ENCODE results near the gene SARDH.
"Not testable (repeated sequence)": the region's sequence is repeated elsewhere in the genome, so short reads cannot be mapped to it uniquely, and the experiment has no call there.

SARDH gene

DNA sequence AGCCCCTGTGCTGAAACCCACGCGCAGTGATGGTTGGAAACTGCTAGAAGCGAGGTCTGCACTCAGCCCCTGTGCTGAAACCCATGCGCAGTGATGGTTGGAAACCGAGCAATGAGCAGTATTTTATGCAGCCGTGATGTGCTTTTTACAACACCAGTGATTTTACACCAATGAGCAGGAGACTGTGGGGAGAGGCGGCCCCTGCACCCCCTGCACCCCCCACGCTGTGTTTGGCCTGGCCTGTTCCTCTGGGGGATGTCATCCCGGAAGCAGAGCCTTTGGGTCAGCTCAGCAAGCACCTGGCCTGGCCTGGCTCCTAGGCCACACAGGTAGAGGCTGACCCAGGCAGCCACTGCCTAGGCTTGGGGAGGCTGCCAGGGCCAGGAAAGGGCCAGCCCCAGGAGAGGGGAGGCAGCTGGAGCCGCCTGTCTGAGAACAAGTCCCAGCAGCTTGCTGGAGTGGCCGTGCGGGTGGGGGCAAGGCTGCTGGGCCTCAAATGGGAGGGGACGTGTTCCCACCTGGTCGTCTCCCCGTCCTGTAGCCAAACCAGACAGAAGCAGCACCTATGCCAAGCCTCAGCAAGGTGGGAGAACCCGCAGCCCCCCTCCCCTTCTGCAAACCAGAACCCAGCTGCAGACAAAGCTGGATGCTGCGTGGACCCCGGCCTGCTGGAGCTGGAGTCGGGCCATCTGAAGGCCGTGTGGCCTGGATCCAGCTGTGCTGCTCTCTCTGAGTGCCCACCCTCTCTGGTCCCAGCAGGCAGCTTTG lies 55.1 kb downstream of the SARDH start:
- DNase-seq: no peak

DNA sequence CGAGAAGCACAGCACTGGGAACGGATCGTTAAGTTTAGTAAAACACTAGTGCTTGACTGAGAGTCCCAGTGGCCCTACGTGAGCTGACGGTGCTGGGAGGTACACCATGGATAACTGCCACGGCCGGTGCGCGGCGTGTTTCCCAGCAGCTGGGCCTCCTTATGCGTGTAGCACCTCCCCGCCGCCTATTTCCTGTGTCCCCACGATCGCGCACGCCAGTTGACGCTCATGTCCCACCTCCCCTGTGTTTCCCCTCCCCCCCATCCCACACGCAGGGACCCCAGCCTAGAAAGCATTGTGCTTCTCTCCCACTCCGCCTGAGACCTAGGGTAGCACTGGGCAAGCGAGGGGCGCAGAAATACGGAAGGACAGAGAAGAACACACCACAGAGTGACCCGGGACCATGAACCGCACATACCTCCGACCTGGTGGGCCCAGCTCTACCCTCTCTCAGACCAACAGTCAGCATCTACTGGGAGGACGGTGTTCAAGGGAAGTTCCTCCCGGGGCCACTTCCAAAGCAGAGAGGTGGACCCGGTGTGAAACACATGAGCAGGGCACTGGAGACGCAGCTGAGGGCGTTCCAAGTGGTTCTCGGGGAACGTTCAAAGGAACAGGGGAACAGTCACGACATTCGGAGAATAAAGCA lies 56.4 kb downstream of the SARDH start:
- no peak for DNase-seq

DNA sequence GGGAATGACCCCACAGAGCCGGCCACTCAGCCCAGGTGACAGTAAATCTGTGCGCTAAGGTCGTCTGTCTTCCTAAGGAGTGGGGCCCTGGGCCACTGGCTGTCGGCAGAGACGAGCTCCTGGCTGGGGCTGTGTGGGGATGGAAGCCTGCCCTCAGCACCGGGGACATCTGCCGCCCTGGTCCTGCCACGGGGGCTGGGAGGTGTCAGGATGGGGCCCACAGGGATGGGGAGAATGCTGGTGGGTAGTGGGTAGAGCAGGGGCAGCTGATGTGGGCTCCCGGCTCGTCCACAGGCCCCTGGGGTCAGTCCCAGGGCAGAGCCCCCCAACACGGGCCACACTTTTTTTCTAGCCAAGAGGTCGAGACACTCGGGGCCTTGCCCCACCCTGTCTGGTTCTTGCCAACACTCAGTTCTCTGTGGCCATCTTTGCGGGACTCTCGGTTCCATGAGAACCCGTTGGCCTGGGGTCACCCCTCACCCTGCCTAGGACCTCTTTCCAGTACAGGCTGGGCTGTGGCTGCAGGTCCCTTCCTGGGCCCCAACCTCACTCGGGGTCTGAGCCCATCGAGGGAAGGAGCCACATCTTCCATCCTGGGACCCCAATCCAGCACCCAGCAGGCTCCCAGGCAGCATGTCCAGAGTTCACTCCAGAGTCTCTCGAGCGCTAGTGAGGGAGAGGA lies 57.0 kb downstream of the SARDH start:
- DNase-seq: no peak

DNA sequence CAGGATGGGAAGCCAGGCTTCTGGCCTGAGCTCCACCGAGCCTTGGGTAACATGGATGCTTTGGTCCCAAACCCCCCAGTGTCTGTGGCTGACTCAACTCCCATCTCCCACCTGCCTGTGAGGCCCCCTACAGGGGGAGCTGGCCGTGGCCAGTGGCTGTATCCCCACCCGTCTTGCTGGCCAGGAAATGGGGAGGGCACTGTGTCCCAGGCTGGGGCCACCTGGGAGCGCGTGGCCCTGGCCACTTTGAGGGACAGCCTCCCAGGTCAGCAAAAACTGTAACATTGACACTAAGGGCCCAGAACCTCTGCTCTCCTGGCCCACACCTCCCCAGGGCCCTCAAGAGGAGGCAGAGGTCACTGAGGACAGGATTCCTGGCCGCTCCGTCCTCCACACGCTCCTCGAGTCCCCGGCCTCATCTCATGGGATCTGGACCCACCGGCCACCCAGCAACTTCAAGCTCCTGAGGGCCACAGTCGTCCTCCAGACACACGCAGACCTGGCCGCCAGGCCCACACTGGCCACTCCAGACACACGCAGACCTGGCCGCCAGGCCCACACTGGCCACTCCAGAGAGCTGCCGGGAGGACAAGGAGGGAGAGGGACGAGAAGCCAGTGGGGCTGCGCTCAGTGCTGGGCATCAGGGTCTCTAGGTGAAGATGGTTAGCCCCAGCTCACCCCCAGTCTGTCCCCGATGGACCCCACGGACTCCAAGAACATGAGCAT lies 57.7 kb downstream of the SARDH start:
- no peak for DNase-seq

DNA sequence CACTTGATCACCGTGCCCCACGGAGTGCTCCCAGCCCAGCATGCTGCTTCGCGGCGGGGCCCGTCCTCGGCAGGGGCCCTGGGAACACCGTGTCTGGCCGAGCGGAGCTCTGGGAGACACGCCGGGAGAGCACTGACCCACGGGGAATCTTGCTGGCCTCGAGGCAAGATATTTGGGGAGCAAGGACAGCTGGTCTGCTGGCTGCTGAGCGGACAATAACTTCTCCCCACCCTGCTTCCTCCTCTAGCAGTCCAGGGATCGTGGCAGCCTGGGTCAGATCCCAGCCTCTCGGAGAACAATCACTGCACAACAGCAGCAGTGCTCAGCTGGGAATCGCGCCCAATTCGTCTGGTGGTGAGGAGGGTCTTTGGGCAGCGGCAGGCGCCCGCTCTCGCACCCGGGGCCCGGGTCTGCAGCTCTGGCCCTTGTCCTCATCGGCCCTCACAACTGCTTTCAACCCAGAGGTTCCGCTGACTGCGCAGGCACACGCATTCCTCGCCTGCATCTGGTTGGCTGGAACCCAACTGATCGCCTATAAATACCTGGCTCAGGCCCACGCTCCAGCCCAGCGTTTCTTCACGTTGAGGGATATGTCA lies 58.6 kb downstream of the SARDH start:
- no peak for DNase-seq

DNA sequence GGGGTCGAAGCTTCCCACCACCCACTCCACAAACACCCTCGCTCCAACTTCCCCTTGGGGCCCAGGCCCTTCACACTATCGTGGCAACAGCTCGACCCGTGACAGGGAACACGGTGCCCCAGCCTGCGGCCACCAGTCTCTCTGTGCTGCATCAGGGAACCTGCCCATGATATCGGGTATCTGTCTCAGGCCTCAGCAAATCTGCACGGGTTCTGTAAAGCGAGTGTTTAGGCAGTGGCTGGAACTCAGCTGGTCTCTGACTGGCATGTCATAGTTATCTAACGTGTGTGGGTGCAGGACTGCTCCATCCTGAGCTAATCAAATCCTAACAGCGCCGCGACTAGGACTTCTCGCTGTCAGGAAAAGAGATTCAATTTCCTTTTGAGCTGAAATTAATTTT lies 59.1 kb downstream of the SARDH start:
- no peak for DNase-seq

DNA sequence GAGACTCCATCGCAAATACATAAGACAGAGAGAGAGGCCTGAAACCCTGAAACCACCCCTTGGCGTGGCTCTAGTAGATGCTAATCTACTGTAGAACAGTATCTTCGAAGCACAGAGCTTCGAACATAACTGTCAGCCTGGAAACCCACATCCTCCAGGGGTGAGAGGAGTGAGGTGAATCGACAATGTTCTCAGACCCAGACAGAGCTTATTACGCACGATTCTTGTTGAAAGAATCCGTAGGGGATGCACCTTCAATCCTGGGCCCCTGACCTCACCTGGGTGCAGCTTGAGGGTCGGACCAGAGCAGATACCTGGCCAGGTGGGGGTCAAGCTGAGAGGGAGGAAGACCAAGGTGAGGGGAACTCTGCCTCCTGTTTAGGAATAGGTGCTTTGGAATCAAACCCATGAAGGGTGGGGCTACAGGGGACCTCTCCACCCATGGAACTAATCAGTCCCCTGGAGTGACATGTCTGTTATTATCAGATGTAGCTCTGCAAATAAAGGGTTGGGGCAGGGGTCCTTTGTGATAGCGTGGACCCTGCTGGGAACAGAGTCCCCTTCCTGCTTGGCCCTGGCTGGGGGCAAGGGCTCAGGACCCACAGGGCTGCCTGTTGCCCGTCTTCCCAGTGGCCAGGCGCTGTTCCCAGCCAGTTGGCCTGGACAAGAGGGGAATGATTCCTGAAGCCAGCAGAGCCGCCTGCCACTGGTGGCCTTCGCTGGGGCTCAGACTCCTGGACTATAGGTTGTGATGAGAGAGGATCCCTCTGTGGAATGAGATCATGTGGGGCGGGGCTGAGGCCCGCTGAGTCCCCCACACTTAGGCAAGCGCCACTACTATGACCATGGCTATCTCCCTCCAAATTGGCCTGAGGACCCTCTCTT lies 60.8 kb downstream of the SARDH start:
- no peak for DNase-seq

DNA sequence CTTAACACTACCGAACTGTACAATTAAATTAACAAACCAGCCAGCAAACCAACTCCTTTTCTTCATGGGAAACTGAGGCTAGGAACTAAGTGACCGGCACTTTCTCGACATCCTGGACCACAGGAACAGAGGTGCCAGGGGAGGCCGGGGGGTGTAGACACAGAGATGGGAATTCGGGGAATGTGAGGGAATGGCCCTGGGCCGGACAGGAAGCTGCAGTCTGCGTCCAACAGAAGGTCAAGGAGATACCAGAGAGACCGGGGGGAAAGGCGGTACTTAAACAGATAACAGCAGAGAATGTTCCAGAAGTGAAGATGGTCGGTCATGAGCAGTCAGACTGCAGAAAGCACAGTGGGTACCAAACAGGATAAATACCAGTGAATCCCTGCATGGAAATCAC lies 61.7 kb downstream of the SARDH start:
- no peak for DNase-seq

DNA sequence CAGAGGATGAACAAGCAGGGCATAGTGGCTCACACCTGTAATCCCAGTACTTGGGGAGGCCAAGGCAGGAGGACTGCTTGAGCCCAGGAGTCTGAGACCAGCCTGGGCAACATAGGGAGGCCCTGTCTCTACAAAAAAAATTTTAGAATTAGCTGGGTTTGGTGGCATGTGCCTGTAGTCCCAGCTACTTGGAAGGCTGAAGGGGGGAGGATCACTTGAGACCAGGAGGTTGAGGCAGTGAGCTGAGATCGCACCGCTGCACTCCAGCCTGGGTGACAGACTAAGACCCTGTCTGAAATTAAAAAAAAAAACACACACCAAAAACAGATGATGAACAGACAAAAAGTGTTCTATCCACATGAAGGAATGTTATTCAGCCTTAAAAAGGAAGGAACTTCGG lies 62.4 kb downstream of the SARDH start:
- DNase-seq: not testable (repeated sequence)

DNA sequence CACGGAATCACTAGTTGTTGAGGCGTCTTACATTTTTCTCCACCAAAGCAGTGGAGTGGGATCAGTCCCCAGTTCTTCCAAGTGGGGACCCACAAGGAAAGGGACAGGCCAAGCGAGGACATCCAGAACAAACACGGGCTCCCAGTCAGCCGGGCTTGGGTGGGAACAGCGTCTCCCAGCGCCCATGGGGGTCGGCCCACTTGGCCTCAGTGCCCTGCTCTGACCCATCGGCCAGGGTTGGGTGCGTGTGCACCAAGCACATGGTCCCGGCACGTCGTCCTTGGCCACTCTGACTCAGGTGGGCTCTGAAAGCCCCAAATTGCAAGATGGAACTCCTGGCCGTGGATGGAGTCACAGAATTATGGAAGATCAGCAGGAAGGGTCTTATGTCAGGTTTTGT lies 64.1 kb downstream of the SARDH start:
- DNase-seq: no peak

DNA sequence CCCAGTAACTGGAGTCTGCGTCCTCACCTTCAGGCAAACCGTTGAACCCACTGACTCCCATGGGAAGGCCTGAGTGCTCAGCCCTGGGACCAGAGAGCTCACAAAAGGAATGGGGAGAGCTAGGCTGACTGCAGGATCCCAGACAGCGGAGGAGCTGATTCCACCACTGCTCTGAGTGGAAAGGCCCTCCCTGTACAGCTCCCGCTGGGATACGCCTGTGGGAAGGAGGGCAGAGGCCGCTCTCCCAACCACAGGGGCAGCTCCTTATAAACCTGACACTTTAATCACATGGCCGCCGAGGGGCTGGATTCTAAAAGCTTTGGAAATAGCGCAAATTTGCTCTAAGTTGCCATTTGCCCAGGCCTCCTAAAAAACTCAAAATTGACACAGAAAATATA lies 64.9 kb downstream of the SARDH start:
- no peak for DNase-seq

DNA sequence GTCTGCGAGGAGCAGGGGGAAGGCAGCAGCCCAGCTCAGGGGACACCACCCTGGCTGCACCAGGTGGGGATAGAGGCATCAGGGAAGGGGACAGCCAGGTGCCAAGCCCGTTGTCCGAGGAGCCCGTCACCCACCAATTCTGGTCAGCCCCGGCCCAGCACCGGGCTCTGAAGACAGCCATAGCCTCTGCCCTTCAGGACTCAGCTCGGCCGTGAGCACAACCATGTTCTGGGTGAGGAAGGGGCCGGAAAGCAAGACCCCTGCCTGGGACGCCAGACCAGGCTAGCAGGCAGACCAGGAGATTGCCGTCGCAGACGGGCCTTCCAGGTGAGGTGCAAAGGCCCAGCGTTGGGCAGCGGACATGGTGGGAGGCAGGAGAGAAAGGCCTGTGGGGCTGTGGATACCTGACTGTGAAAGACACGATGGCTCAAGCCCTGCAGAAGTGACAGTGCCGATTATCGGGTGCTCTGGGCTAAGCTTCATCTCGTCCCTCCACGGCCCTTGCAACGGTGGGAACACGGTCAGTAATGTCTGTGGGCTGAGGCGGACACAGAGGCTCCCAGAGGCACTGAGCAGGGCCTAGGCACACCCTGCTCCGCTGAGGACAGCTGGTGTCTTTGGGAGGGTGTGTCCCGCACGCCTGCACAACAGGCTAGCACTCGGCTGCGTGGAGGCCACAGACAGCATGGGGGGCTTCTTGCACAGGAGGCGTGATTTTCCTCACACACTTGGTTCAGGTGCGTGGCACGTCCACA lies 65.5 kb downstream of the SARDH start:
- no peak for DNase-seq

DNA sequence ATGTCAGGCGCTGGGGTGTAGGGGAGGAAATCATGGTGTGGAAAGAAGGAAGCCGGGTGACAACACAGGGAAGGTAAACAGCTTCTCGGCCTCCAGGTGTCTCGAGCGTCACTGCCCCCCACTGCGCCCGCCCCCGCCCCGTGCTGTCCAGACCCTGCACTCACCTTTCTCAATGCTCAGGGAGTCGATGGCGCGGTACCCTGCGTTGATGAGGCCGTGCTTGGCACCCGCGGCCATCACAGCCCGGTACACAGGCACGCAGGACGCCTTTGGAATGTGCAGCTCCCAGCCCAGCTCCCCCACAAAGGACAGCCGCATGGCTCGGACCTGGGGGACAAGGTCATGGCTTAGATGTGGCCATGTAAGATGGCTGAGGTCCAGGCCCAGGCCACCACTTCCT lies 66.8 kb downstream of the SARDH start:
- DNase-seq: no peak

DNA sequence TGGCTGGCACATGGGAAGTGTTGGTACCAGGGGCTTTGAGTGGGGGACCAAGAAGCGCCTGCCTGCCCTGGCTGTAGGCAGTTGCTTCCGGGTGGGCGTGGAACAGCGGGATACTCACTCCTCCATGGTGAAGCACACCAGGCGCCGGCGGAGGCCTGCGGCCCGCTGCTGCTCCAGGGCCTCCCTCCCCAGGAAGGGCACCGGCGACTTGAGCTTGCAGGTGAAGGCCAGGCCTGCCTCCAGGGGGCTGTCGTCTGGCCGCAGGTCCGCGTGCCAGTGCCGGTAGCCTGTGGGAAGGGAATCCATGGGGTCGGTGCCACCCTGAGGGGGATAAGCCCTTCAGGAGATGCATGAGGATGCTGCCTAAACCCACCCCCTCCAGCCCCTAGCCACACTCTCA lies 67.7 kb downstream of the SARDH start:
- DNase-seq: no peak

DNA sequence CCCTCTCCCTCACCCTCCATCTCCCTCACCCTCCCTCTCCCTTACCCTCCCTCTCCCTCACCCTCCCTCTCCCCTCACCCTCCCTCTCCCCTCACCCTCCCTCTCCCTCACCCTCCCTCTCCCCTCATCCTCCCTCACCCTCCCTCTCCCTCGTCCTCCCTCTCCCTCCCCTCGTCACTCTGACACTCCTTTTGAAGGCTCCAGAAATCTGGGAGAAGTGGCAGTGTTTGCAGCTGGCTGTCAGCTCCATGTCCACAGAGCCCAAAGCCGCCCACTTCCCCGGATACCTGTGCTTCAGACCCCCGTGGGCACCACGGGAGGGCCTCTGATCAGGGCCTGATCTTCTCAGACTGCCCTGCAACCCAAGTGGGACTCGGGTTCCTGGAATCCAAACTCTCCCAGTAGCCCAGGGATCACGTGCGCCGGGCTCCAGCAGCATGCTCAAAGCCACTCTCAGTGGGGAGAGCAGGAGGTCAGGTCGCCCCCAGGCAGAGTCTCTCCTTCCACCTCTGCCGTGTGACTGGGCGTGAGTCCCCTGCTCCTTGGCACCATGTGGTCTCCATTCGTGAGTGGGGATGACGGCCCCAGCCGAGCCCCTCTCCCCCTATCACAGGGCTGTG lies 68.9 kb downstream of the SARDH start:
- DNase-seq: no peak

DNA sequence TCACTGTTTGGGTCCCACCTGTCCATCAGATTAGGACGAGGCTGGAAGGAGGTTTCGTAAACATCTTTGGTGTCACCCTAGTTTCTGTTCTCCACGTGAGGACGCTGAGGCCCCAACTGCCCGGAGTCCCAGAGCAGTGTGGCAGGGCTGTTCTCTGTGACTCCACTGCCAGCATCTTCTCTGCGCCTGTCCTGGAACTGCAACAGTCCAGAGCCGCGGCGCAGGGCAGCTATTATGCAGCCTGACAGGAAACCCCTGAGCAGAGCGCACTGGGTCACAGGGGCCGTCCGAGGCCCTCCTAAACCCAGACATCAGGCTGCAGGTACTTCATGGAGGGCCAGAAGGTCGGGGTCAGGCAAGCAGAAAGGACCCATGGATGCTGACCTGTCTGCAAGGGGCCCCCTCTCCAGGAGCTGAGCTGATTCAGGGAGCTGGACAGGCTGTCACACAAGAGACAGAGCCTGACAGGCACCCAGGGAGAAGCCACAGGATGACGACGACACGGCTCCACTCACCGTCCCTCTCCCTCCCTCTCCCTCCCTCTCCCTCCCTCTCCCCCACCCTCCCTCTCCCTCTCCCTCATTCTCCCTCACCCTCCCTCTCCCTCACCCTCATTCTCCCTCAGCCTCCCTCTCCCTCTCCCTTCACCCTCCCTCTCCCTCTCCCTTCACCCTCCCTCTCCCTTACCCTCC lies 70.2 kb downstream of the SARDH start:
- DNase-seq: no peak

DNA sequence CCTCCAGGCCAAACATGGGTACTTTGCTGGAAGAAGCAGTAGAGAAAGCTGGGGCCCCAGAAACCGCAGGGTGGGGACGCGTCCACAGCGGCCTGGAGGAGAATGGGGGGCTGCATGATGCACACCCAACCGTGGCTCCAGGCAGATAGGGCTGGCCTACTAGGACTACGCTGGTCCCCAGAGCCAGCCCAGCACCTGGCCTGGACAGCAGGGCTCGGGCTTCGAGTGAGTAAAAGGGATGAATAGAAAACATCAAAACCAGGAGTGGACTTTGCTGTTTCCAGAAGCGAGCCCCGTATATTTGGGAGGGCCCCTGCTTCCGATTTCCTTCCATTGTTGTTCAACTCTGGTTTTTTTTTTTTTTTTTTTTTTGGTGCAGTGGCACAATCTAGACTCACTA lies 71.3 kb downstream of the SARDH start:
- DNase-seq: no peak

DNA sequence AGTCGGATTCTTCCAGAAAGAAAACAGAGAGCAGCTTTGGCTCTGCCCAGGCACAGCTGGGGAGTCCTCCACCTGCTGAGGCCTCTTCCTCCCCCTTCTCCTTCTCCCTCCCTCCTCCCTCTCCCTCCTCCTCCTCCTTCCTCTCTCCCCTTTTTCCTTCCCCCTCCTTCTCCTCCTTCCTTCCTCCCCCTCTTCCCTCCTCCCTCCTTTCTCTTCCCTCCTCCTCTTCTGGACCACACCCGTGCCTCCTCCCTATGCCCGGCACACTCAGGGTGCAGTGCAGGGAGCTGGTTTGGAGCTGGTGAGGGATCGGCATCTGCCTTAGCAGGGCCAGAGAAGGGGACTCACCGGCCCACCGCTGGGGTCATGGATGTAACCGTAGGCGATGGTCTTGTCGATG lies 71.8 kb downstream of the SARDH start:
- DNase-seq: no peak

DNA sequence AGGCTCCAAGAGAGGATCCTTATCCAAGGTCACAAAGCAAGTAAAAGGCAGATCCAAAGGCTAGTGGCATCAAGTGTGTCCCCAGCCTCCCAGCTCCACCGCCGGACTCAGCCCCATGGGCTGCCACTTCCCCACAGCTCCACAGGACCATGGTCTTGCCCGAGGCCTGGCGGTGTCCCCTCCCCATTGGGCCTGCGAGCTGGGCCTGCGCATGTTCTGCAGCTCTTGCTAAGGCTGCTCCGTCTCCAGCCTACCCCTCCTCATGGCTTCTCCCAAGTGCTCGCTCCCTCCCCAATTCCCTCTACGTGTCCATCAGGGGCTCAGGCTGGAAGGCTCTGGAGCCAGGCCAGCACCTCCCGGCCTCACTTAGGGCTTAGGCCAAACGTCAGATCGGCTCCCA lies 72.6 kb downstream of the SARDH start:
- no peak for DNase-seq

DNA sequence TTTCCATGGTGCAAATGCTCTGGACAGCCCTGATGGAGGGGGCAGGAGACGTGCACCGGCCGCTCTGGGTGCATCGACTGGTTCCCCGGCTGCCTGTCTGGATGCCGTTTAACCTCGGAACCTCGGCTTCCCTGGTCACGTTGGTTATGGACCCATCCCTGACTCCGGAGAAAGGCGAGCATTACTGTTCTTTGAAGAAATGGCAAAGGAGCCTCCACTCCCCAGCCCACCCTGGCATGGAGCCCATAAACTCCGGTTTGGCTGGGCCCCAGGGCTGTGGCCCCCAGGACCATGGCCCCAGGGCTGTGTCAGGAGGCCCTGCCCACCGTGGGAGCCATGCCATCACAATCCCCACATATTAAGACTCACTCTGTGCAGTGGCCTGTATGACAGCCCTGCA lies 73.1 kb downstream of the SARDH start:
- no peak for DNase-seq

All from NCI-H1694 (cell line).